Memory B cell (primary cell): ENCODE data around the gene GEMIN5.
A peak's percentile ranks its signal among the peaks of the same experiment; 100 is the strongest.

Experiments used
- ATAC-seq: fragments of 150-1000 bp; cut with Tn5 transposase; 2 replicates; pipeline ENCODE4 v1.10.0; 2021; ENCODE audit warnings: low read depth, mild to moderate bottlenecking, moderate library complexity
- DNase-seq, 2 donors: peaks; one replicate each; pipeline ENCODE4 v3.0.0; 2022; ENCODE audit warnings: low spot score in 2 of 2
- H3K27ac Mint-ChIP-seq: one replicate; pipeline ENCODE4 v1.8.0; 2022; ENCODE audit warnings: mild to moderate bottlenecking, moderate library complexity, mixed read lengths
- H3K27me3 Mint-ChIP-seq: one replicate; pipeline ENCODE4 v1.8.0; 2022; ENCODE audit warnings: mixed read lengths
- H3K36me3 Mint-ChIP-seq: one replicate; pipeline ENCODE4 v1.8.0; 2022; ENCODE audit warnings: mild to moderate bottlenecking, mixed read lengths
- H3K4me1 Mint-ChIP-seq: one replicate; pipeline ENCODE4 v1.8.0; 2022; ENCODE audit warnings: mixed read lengths
- H3K4me3 Mint-ChIP-seq: one replicate; pipeline ENCODE4 v1.8.0; 2022; ENCODE audit warnings: mild to moderate bottlenecking, moderate library complexity, mixed read lengths
- H3K9me3 Mint-ChIP-seq: one replicate; pipeline ENCODE4 v1.8.0; 2022; ENCODE audit warnings: mixed read lengths

The GEMIN5 gene

GRCh38 chr5:154858972-154859871 lies 78.8 kb downstream of the GEMIN5 start:
- ATAC-seq = peak; percentile 27
- Mint-ChIP-seq H3K4me1 (peaks cover 34% of the 10 kb centered on the region), H3K4me3 (peak overlapping the region; percentile 93), H3K36me3 (peaks cover 6% of the 10 kb centered on the region), H3K27ac (peak overlapping the region; percentile 94), H3K27me3 (no peaks in the 10 kb centered on the region), H3K9me3 (no peaks in the 10 kb centered on the region)
- DNase-seq = peak; percentile 17 to 29

DNA sequence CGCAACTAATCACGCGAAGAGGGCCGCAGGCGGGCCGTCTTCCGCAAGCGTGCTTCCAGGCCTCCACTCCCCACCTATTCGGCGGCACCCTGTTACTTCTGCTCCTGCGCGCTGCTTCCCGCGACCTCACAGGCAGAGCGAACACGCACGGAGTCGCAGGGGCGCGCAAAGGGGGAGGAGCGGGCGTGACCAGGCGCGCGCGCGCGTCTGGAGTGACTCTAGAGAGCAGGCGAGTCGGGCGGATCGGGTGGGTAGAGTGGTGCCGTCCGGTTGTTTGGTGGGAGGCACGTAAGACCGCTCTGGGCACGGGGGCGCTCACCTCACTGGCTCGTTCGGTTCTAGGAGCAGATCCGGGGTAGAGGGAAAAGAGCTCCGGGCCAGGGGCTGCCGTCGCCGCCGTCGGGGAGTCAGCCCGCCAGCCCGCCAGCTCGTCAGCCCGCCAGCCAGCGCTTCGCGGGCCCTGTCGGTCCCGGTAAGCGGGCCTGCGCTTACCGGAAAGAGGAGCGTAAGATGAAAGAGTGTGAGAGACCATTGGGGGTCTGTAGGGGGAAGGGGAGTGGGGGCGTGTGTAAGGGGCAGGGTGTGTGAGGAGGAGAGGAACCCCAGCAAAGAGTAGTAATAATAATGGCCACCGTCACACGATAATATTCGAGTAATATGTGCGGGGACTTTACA lies 79.6 kb downstream of the GEMIN5 start, which contains the start of gene CNOT8:
CNOT8 (plus strand) TSS at position 331 of the 675 bp plus-strand sequence. CDS start 4,652 bp downstream, outside the sequence.
- peak within 1 kb of the TSS; percentile 94 for H3K27ac Mint-ChIP-seq
- H3K4me3 Mint-ChIP-seq = peak within 1 kb of the TSS; percentile 93
- no peaks in the 10 kb centered on the region for H3K9me3 Mint-ChIP-seq
- peaks cover 34% of the 10 kb centered on the region for H3K4me1 Mint-ChIP-seq
- DNase-seq (peak; percentile 98), ATAC-seq (peak; percentile 71)
- peaks cover 6% of the 10 kb centered on the region for H3K36me3 Mint-ChIP-seq
- no peaks in the 10 kb centered on the region for H3K27me3 Mint-ChIP-seq

- peak; percentile 57 for ATAC-seq
- Mint-ChIP-seq H3K4me3 (peak overlapping the region; percentile 93), H3K9me3 (no peaks in the 10 kb centered on the region), H3K27ac (peak overlapping the region; percentile 94), H3K4me1 (peaks cover 27% of the 10 kb centered on the region), H3K27me3 (no peaks in the 10 kb centered on the region), H3K36me3 (peaks cover 3% of the 10 kb centered on the region)
- peak; percentile 81 to 82 for DNase-seq
Measured at GRCh38 chr5:154857530-154858296, 80.3 kb downstream of the GEMIN5 start.

DNA sequence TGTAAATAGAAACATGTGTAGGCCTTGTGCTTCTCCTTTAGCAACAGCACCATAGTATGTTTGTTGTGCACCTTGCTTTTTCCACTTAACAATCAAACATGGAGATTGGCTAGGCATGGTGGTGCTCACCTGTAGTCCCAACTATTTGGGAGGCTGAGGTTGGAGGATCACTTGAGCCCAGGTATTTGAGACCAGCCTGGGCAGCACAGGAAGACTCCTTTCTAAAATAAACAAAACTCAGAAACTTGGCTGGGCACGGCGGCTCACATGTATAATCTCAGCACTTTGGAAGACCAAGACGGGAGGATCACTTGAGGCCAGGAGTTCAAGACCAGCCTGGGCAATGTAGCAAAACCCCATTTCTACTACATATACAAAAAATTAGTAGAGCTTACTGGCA lies 86.7 kb downstream of the GEMIN5 start:
- Mint-ChIP-seq H3K36me3 (no peaks in the 10 kb centered on the region), H3K9me3 (no peaks in the 10 kb centered on the region), H3K4me1 (no peaks in the 10 kb centered on the region), H3K4me3 (no peak overlapping the region), H3K27me3 (no peaks in the 10 kb centered on the region), H3K27ac (no peak overlapping the region)
- ATAC-seq (no peak), DNase-seq (no peak)

- no peak for DNase-seq
Measured at GRCh38 chr5:154850255-154851062, 87.6 kb downstream of the GEMIN5 start, which contains the start of gene FAXDC2. TSS of gene FAXDC2 (minus strand) at chr5:154850603. CDS start at chr5:154838178, 12,425 bp downstream.

DNA sequence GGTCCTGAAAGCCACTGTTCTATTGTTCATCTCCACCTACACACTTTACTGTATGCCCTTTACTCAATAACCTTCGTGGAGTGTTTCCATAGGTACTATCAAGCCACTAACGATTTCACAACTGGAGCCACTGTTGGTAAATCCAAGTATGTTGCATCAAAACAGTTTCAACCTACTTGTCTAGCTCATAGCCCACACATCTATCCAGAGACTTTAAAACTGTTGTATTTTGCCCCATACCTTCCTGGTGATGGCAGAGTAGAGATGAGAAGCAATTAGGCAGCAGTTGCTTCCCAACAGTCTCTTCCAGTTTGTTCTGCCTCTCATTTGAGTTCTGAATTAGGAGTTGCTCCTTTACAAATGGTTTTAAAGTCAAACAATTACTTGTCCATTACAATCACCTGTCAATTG lies 88.2 kb downstream of the GEMIN5 start:
- DNase-seq = no peak
- Mint-ChIP-seq H3K9me3 (no peaks in the 10 kb centered on the region), H3K4me1 (no peaks in the 10 kb centered on the region), H3K36me3 (no peaks in the 10 kb centered on the region), H3K27ac (no peak overlapping the region), H3K27me3 (no peaks in the 10 kb centered on the region), H3K4me3 (no peak overlapping the region)
- ATAC-seq = no peak

More at GRCh38 chr5:154850255-154851062, 87.6 kb downstream of the GEMIN5 start, which contains the start of gene FAXDC2:
- Mint-ChIP-seq H3K4me3 (no peak within 1 kb of the TSS), H3K27ac (no peak within 1 kb of the TSS), H3K27me3 (no peaks in the 10 kb centered on the region), H3K36me3 (no peaks in the 10 kb centered on the region), H3K9me3 (no peaks in the 10 kb centered on the region), H3K4me1 (no peaks in the 10 kb centered on the region)
- ATAC-seq = no peak

GRCh38 chr5:154849264-154849785 lies 88.7 kb downstream of the GEMIN5 start:
- DNase-seq (no peak), ATAC-seq (no peak)
- no peaks in the 10 kb centered on the region for H3K9me3 Mint-ChIP-seq
- no peaks in the 10 kb centered on the region for H3K4me1 Mint-ChIP-seq
- H3K27ac Mint-ChIP-seq = no peak overlapping the region
- no peaks in the 10 kb centered on the region for H3K36me3 Mint-ChIP-seq
- H3K4me3 Mint-ChIP-seq = no peak overlapping the region
- H3K27me3 Mint-ChIP-seq = no peaks in the 10 kb centered on the region

GRCh38 chr5:154844809-154845208 lies 93.2 kb downstream of the GEMIN5 start:
- Mint-ChIP-seq H3K9me3 (no peaks in the 10 kb centered on the region), H3K4me3 (no peak overlapping the region), H3K4me1 (no peaks in the 10 kb centered on the region), H3K36me3 (no peaks in the 10 kb centered on the region), H3K27ac (no peak overlapping the region), H3K27me3 (no peaks in the 10 kb centered on the region)
- ATAC-seq (no peak), DNase-seq (no peak)

- Mint-ChIP-seq H3K4me1 (no peaks in the 10 kb centered on the region), H3K9me3 (no peaks in the 10 kb centered on the region), H3K27me3 (no peaks in the 10 kb centered on the region), H3K4me3 (no peak overlapping the region), H3K36me3 (no peaks in the 10 kb centered on the region), H3K27ac (no peak overlapping the region)
- DNase-seq (no peak), ATAC-seq (no peak)
Measured at GRCh38 chr5:154842689-154843530, 95.1 kb downstream of the GEMIN5 start.

DNA sequence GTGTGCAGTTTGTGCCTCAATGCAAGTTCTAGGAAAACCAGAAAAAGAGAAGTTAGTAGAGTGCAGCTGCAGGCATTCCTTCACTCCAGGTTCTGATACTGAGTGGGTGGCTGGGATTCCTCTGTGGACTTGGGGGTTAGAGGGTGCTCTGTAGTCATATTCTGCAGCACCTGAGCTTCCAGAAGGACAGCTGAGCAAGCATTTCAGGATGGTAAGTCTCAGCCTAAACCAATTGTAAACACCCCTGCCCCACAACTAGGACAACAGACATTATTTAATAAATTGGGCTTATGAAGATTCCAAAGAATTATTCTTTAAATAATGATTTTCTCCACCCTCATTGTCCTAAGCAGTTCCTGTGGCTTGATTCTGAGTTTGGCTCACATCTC lies 96.7 kb downstream of the GEMIN5 start:
- no peak for ATAC-seq
- no peaks in the 10 kb centered on the region for H3K9me3 Mint-ChIP-seq

DNA sequence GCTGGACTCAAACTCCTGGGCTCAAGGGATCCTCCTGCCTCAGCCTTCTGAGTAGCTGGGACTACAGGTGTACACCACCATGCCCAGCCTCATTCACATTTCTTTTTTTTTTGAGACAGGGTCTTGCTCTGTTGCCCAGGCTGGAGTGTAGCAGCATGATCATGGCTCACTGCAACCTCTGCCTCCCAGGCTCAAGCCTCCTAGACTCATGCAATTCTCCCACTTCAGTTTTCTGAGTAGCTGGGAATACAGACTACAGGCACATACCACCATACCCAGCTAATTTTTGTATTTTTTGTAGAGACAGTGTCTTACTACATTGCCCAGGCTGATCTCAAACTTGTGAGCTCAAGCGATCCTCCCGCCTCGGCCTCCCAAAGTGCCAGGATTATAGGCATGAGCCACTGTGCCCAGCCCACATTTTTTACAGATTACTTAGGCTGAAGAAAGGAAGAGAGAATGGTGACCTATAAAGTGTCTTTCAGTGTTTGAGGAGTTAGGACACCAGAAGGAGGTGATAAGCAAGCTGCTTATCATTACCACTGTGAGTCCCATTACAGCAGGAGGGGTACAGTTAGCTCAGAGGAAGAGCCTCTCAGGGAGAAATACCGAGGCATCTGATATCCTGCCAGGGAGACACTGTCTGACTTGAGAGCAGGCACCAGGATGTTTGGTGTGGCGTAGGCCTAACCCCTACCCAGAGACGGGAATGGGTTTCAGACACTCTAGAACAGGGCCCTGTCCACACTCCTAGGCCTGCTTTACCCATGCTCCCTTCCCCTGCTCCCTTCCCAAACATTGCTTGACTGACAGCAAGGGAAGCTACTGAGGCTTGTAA lies 97.4 kb downstream of the GEMIN5 start:
- DNase-seq (no peak), ATAC-seq (no peak)
- H3K27ac Mint-ChIP-seq = no peak overlapping the region
- peaks cover 2% of the 10 kb centered on the region for H3K36me3 Mint-ChIP-seq
- H3K9me3 Mint-ChIP-seq = no peaks in the 10 kb centered on the region
- no peaks in the 10 kb centered on the region for H3K27me3 Mint-ChIP-seq
- no peak overlapping the region for H3K4me3 Mint-ChIP-seq
- H3K4me1 Mint-ChIP-seq = no peaks in the 10 kb centered on the region

More for the DNA sequence above, 96.7 kb downstream of the GEMIN5 start:
- no peak for DNase-seq
- Mint-ChIP-seq H3K4me3 (no peak overlapping the region), H3K36me3 (peaks cover 2% of the 10 kb centered on the region), H3K27me3 (no peaks in the 10 kb centered on the region), H3K4me1 (no peaks in the 10 kb centered on the region), H3K27ac (no peak overlapping the region)
